Gastroesophageal sphincter (tissue), 3 donors: ENCODE results near the gene EHD1.

Experiments
- CTCF ChIP-seq, 4 experiments: fragments of 200-600 bp in 2 of 4; fragments of 450-650 bp in 2 of 4; sonication (generic) in 1 of 4; IDR thresholded peaks; one replicate each; pipeline ENCODE4 v1.5.1; 2017 to 2019; ENCODE audit warnings: antibody characterized with exemption in 4 of 4, mild to moderate bottlenecking in 2 of 4, moderate library complexity in 2 of 4
- EP300 ChIP-seq: sonication (generic); formaldehyde crosslinking; IDR thresholded peaks from one replicate; pipeline ENCODE4 v1.6.1; 2017; ENCODE audit warnings: antibody characterized with exemption, mild to moderate bottlenecking
- POLR2A ChIP-seq, 2 donors: fragments of 450-650 bp; IDR thresholded peaks; one replicate each; pipeline ENCODE4 v1.6.1; 2017; ENCODE audit warnings: antibody characterized with exemption in 2 of 2, mild to moderate bottlenecking in 2 of 2, moderate library complexity in 1 of 2
- POLR2AphosphoS5 ChIP-seq: sonication (generic); formaldehyde crosslinking; IDR thresholded peaks from one replicate; pipeline ENCODE4 v1.6.1; 2017; ENCODE audit warnings: antibody characterized with exemption

GRCh38 chr11:64915376-64915887 is 37.0 kb upstream of the EHD1 start:
- TF ChIP-seq CTCF (IDR thresholded peaks at IDR 0.05) = no peak
- TF ChIP-seq POLR2AphosphoS5 = no peak
- no peak for TF ChIP-seq POLR2A (IDR thresholded peaks at IDR 0.05)
- TF ChIP-seq EP300 = no peak
